Activated T-cell treated with anti-CD3 and anti-CD28 coated beads, Interleukin-2, amount 50 U/mL, for 4 hours (primary cell): ENCODE results near the gene ELANE. TPM values are rescaled to one million over a fixed set of nuclear protein-coding genes. Genes with fewer than 3 reads are reported as not detected.

Experiments
- ATAC-seq, 2 donors: fragments of 200-7000 bp; cut with Tn5 transposase; one replicate each; pipeline ENCODE4 v1.10.0; 2021
- DNase-seq: peaks from one replicate; pipeline ENCODE4 v3.0.0-alpha.2; 2020
- H3K27me3 Mint-ChIP-seq: one replicate; pipeline ENCODE4 v1.8.0; 2021; ENCODE audit warnings: low read depth, mixed read lengths
- H3K36me3 Mint-ChIP-seq: one replicate; pipeline ENCODE4 v1.8.0; 2022; ENCODE audit warnings: mixed read lengths; ENCODE audit not compliant: insufficient read depth
- H3K4me1 Mint-ChIP-seq: one replicate; pipeline ENCODE4 v1.8.0; 2021; ENCODE audit warnings: low read depth, mixed read lengths
- H3K4me3 Mint-ChIP-seq: one replicate; pipeline ENCODE4 v1.8.0; 2021; ENCODE audit warnings: mild to moderate bottlenecking, moderate library complexity, mixed read lengths
- H3K9me3 Mint-ChIP-seq: one replicate; pipeline ENCODE4 v1.8.0; 2021; ENCODE audit warnings: mixed read lengths
- total RNA-seq, 3 donors: library from RNA; stranded (reverse); gene quantifications; one replicate each; pipeline ENCODE4 v1.2.1, GENCODE V29; 2021

Gene ELANE
- total RNA-seq, 3 donors from 2014 or later: not detected

DNA sequence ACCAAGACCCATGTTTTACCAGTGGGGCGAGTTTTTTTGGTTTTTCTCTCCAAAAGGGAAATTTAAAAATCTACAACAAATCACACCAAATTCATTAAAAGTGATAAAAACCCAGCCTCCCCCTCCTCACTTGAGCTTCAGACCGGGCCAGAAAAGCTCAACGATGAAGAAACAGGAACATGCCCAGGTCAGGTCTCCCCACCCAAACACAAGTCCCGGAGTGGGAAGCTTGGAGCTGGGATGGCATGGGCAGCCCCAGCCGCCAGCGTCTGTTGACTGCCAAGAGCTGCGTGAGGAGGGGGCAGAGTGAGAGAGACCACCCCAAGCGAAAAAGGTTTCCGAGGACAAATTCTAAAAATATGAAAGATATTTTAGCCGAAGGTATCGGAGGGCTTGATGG is 44.9 kb downstream of the ELANE start:
- H3K36me3 Mint-ChIP-seq: peaks cover 10% of the 10 kb centered on the region
- no peak overlapping the region for H3K4me3 Mint-ChIP-seq
- H3K4me1 Mint-ChIP-seq: peaks cover 18% of the 10 kb centered on the region
- no peak for ATAC-seq
- H3K9me3 Mint-ChIP-seq: no peaks in the 10 kb centered on the region
- no peak for DNase-seq
- H3K27me3 Mint-ChIP-seq: no peaks in the 10 kb centered on the region

GRCh38 chr19:897442-898039 is 45.4 kb downstream of the ELANE start:
- H3K4me1 Mint-ChIP-seq: peaks cover 18% of the 10 kb centered on the region
- H3K4me3 Mint-ChIP-seq: no peak overlapping the region
- no peaks in the 10 kb centered on the region for H3K27me3 Mint-ChIP-seq
- H3K36me3 Mint-ChIP-seq: peaks cover 10% of the 10 kb centered on the region
- no peaks in the 10 kb centered on the region for H3K9me3 Mint-ChIP-seq
- ATAC-seq (no peak), DNase-seq (no peak)

- ATAC-seq: no peak
- no peak overlapping the region for H3K4me3 Mint-ChIP-seq
- H3K9me3 Mint-ChIP-seq: no peaks in the 10 kb centered on the region
- no peaks in the 10 kb centered on the region for H3K27me3 Mint-ChIP-seq
- no peak for DNase-seq
- peaks cover 17% of the 10 kb centered on the region for H3K4me1 Mint-ChIP-seq
- peaks cover 10% of the 10 kb centered on the region for H3K36me3 Mint-ChIP-seq
Measured at GRCh38 chr19:898663-899062, 46.6 kb downstream of the ELANE start.

GRCh38 chr19:899336-900042 is 47.4 kb downstream of the ELANE start:
- no peaks in the 10 kb centered on the region for H3K27me3 Mint-ChIP-seq
- DNase-seq (no peak), ATAC-seq (no peak)
- H3K36me3 Mint-ChIP-seq: peaks cover 10% of the 10 kb centered on the region
- peaks cover 20% of the 10 kb centered on the region for H3K4me1 Mint-ChIP-seq
- no peak overlapping the region for H3K4me3 Mint-ChIP-seq
- no peaks in the 10 kb centered on the region for H3K9me3 Mint-ChIP-seq

DNA sequence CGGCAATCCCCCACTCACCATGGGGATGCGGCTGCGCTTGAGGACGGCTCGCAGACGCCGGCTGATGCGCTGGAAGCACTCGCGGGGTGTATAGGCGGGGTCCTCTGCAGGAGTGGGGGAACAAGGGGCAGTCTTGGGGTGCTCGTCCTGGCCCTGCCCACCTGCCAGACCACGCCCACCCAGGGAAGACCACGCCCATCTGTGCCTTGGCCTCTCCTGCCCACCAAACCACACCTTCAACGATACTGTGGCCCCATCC is 47.9 kb downstream of the ELANE start:
- H3K9me3 Mint-ChIP-seq: no peaks in the 10 kb centered on the region
- H3K27me3 Mint-ChIP-seq: no peaks in the 10 kb centered on the region
- no peak overlapping the region for H3K4me3 Mint-ChIP-seq
- peak; percentile 14 to 27 for ATAC-seq
- peaks cover 10% of the 10 kb centered on the region for H3K36me3 Mint-ChIP-seq
- peaks cover 21% of the 10 kb centered on the region for H3K4me1 Mint-ChIP-seq
- no peak for DNase-seq

- H3K4me1 Mint-ChIP-seq: peaks cover 25% of the 10 kb centered on the region
- ATAC-seq: peak; percentile 52 to 53
- H3K9me3 Mint-ChIP-seq: no peaks in the 10 kb centered on the region
- peaks cover 10% of the 10 kb centered on the region for H3K36me3 Mint-ChIP-seq
- H3K4me3 Mint-ChIP-seq: no peak overlapping the region
- DNase-seq: no peak
- no peaks in the 10 kb centered on the region for H3K27me3 Mint-ChIP-seq
Measured at GRCh38 chr19:900302-901111, 48.4 kb downstream of the ELANE start.

DNA sequence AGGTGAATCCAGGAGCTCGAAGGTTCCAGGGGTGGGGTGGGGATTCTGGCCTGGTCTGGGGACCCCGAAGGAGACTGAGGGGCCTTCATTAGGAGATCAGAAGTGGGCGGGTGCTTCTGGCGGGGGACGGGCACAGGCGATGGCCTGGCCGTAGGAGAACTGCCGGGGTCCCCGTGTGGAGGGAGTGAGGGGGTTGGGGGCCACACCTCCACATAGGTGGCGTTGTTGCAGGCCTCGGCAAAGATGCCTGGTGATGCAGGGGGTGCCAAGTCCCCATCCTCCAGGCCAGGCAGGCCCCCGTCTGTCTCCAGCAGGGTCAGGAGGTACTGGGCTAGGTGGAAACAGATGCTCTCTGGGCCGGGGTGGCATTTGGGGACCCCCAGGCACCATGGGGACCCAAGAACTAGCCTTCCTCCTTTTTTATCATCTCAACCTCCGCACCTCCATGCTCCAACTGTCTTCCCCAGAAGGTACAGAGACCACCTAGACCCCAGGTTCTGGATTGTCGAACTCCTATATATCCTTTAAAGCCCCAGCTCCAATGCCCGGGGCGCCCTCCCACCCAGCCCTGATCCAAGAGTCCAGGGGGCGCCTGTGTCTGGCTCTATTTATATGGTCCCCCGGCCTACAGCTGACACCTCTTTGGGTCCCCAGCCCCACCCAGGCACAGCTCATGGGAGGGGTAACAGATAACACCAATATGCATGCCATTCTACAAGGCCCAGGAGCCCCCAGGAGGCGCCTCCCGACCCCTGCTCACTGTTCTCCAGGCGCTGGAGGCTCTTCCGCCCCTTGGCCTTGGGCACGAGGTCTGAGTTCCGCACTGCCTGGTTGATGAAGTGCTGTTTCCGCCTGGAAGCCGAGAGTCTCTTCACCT is 49.4 kb downstream of the ELANE start:
- Mint-ChIP-seq H3K36me3 (peaks cover 8% of the 10 kb centered on the region), H3K4me3 (no peak overlapping the region), H3K9me3 (no peaks in the 10 kb centered on the region), H3K27me3 (no peaks in the 10 kb centered on the region), H3K4me1 (peaks cover 34% of the 10 kb centered on the region)
- no peak for DNase-seq
- no peak for ATAC-seq

- ATAC-seq: no peak
- Mint-ChIP-seq H3K9me3 (no peaks in the 10 kb centered on the region), H3K4me3 (no peak overlapping the region), H3K27me3 (no peaks in the 10 kb centered on the region), H3K36me3 (peaks cover 3% of the 10 kb centered on the region), H3K4me1 (peaks cover 40% of the 10 kb centered on the region)
- no peak for DNase-seq
Measured at GRCh38 chr19:902093-902370, 49.9 kb downstream of the ELANE start.

DNA sequence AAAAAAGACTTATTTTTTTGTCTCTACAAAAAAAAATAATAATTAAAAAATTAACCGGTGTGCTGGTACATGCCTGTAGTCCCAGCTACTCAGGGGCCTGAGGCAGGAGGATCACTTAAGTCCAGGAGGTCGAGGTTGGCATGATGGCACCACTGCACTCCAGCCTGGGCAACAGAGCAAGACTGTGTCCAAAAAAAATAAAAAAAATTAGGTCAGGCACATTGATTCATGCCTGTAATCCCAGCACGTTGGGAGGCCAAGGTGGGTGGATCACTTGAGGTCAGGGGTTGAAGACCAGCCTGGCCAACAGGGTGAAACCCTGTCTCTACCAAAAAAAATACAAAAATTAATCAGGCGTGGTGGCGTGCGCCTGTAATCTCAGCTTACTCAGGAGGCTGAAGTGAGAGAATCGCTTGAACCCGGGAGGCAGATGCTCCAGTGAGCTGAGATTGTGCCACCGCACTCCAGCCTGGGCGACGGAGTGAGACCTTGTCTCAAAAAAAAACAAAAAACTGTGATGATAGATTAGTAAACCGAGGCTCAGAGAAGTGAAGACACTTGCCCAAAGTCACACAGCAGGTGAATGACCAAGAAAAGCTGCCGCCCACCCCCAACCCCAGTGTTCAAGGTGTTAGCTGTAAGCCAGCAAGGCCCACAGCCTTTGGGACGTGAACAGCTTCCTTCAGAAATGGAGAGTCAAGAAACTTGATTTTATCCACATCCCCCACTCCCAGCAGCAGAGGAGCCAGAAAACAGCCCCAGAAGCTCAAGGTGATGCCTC is 50.5 kb downstream of the ELANE start:
- no peaks in the 10 kb centered on the region for H3K9me3 Mint-ChIP-seq
- no peak for ATAC-seq
- peaks cover 2% of the 10 kb centered on the region for H3K36me3 Mint-ChIP-seq
- no peaks in the 10 kb centered on the region for H3K27me3 Mint-ChIP-seq
- no peak overlapping the region for H3K4me3 Mint-ChIP-seq
- H3K4me1 Mint-ChIP-seq: peaks cover 46% of the 10 kb centered on the region
- DNase-seq: no peak

DNA sequence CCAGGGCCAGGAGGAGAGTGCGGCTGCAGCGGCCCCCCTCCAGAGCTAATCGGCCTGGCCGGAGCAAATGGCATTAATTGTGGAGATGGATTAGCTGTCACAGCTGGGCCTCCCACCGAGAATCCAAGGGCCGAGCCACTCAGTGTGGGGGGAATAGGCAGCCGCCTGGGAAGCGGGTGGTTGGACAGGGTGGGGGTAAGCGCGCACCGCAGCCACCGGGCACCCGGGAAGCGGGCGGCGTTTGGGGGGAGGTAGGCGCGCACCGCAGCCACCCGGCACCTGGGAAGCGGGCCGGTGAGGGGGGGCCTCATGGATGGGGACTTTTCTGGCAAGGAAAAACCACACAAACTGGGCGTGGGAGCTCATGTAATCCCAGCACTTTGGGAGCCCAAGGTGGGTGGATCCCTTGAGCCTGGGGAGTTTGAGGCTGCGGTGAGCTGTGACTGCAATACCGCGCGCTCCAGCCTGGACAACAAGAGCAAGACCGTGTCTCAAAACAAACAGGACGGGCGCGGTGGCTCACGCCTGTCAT is 51.2 kb downstream of the ELANE start:
- peaks cover 51% of the 10 kb centered on the region for H3K4me1 Mint-ChIP-seq
- DNase-seq (no peak), ATAC-seq (no peak)
- no peak overlapping the region for H3K4me3 Mint-ChIP-seq
- no peaks in the 10 kb centered on the region for H3K36me3 Mint-ChIP-seq
- H3K27me3 Mint-ChIP-seq: no peaks in the 10 kb centered on the region
- no peaks in the 10 kb centered on the region for H3K9me3 Mint-ChIP-seq

DNA sequence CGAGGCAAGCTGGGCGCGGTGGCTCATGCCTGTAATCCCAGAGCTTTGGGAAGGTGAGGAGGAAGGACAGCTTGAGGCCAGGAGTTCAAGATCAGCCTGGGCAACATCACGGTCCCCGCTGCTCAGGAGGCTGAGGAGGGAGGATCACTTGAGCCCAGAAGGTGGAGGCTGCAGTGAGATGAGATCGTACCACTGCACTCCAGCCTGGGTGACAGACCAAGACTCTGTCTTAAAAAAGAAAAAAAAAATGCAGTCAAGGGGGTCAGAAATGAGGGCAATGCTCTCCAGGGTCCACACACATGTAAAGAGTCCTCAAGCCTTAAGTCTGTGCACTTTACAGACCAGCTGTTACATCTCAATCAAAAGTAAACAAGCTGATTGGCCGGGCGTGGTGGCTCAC is 52.4 kb downstream of the ELANE start:
- ATAC-seq: no peak
- no peak for DNase-seq
- peaks cover 63% of the 10 kb centered on the region for H3K4me1 Mint-ChIP-seq
- no peaks in the 10 kb centered on the region for H3K27me3 Mint-ChIP-seq
- H3K4me3 Mint-ChIP-seq: no peak overlapping the region
- H3K36me3 Mint-ChIP-seq: no peaks in the 10 kb centered on the region
- no peaks in the 10 kb centered on the region for H3K9me3 Mint-ChIP-seq
